NCI-H1930 (cell line): ENCODE measurements around the gene TINCR.
A peak's percentile ranks its signal among the peaks of the same experiment; 100 is the strongest.
"Not testable (repeated sequence)": the region's sequence is repeated elsewhere in the genome, so short reads cannot be mapped to it uniquely, and the experiment has no call there.

Experiments
- DNase-seq, 2 experiments: peaks; one replicate each; lab custom pipeline; 2025; lab: John Stamatoyannopoulos, UW

Gene TINCR

GRCh38 chr19:5558101-5558621, 9.6 kb downstream of the TINCR start:
- no peak for DNase-seq

DNA sequence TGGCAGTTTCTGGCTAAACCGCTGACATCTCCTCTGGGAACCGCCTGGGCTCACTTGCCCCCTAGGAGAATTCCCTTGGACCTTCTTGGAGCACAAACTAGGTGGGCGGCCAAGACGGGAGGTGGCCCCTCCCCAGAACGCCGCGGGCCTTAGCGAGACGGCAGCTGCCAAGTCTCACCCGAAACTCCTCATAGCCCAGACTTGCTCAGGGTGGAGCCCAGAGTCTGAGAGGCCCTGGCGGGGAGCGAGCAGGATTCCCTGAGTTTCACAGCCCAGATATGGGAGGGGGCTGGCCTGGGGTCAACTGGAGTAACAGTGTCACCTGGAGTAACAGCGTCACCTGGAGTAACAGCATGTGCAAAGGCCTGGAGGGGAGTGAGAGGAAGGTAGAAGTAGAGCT, 10.1 kb downstream of the TINCR start:
- DNase-seq = no peak

- no peak for DNase-seq
Observed at GRCh38 chr19:5554828-5555227, 12.9 kb downstream of the TINCR start.

GRCh38 chr19:5553892-5554291, 13.9 kb downstream of the TINCR start:
- no peak for DNase-seq

DNA sequence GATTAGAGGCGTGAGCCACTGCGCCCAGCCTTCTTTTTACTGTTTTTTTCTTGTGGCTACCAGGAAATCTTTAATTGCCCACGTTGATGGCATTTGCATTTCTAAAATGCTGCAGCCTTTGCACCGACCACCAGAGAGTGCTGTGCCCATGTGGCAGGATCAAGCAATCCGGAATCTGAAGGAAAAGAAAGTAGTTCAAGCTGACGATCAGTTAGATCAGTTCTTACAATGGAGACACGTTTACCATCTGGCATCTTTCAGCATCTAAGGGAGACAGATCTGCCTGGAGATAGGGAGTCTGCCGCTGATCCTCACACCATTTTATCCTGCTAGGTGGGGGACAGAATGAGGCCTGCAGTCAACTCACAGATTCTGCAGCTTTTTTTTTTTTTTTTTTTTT, 19.9 kb downstream of the TINCR start:
- DNase-seq = no peak

GRCh38 chr19:5545984-5546383, 21.8 kb downstream of the TINCR start:
- DNase-seq = no peak

- DNase-seq = no peak
Observed at GRCh38 chr19:5545051-5545450, 22.7 kb downstream of the TINCR start.

GRCh38 chr19:5542665-5543064, 25.1 kb downstream of the TINCR start:
- DNase-seq = no peak

DNA sequence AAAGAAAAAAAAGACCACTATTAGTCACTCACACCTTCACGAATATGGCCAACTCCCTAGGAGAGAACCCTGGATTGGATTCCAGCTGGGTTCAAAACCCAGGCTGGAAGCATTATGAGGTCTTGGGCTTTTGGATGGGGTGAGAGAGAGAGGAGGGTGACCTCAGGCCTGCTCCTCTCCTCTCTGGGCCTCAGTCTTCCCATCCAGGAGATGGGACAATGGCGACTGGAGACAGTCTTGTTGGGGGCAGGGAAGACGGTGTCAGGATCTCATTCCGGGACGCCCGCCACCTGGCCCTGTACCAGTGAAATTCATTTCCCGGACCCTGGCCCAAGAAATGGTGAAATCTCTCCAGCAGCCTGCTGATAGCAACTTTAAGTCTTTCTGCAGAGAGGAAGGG, 26.3 kb downstream of the TINCR start:
- no peak for DNase-seq

- no peak for DNase-seq
Observed at GRCh38 chr19:5540208-5540607, 27.5 kb downstream of the TINCR start.

DNA sequence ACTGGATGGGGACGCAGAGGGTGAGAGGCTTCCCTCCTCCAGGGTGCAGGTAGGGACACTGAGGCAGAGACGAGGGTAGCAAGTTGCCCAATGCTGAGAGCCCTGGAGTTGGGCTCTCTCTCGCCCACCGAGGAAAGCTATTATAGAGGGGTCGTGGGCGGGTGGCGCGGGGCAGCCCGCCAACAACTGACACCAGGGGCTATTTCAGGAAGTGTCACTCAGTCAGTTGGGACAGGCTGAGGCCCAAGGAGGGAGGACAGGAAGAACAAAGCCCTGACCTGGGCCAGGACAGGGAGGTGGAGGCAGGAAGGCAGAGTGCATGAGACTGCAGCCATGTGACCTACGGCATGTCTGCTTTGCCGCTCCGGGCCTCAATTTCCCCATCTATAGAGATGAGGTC, 29.9 kb downstream of the TINCR start:
- DNase-seq = no peak

GRCh38 chr19:5536982-5537579, 30.7 kb downstream of the TINCR start:
- not testable (repeated sequence) for DNase-seq

- peak in 1 of 2 experiments; percentile 25 for DNase-seq
Observed at GRCh38 chr19:5536337-5536894, 31.3 kb downstream of the TINCR start.

GRCh38 chr19:5534787-5535586, 32.8 kb downstream of the TINCR start:
- no peak for DNase-seq

DNA sequence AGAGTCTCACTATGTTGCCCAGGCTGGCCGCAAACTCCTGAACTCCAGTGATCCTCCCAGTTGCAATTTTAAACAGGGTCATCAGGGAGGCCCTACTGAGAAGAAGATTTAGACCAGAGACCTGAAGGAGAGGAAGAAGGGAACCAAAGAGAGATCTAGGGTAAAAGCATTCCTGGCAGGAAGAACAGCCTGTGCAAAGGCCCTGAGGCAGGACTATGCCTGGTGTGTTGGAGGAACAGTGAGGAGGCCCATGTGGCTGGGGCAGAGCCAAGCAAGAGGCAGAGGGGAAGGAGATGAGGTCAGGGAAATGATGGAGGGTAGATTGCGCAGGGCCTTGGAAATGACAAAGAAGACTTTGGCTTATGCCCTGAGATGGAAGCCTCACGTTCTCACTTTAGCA, 34.5 kb downstream of the TINCR start:
- no peak for DNase-seq

GRCh38 chr19:5530701-5531100, 37.1 kb downstream of the TINCR start:
- no peak for DNase-seq

GRCh38 chr19:5526691-5527090, 41.1 kb downstream of the TINCR start:
- no peak for DNase-seq

DNA sequence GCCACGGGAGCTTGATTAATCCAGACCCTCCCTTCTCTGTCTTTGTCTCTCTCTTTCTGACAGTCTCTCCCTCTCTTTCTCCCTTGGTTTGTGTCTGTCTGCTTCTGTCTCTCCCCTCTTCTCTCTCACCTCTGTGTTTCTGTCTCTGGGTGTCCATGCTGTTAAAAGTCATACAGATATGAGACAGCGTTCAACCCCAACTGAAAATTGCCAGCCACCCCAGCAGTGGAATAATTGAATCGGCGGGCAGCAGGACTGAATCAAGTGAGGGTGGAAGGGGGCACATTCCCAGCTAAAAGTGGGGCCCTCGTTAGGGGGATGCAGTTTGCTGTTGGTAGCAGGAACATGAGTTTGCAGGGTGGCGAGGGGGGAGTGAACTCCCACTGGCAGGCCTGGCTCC, 43.7 kb downstream of the TINCR start:
- no peak for DNase-seq

DNA sequence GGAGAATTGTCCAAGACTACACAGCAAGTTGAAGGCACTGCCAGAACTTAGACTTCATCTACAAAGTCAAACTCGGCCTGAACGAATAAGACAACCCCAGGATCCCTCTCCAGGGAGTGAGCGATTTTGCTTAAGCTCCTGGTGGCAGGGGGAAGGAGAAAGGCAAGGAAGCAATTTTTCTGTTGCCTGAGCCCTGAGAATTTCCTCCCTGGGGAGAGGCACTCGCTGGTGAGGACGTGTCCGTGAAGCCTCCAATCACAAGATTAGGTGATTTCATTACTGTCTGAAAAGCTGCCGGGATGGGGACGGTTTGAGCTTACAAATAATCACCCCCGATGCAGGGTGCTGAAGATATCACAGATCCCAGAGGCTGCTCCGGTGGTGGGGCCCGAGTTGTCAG, 45.6 kb downstream of the TINCR start:
- DNase-seq = no peak

GRCh38 chr19:5520501-5520900, 47.3 kb downstream of the TINCR start:
- no peak for DNase-seq

GRCh38 chr19:5519076-5519475, 48.7 kb downstream of the TINCR start:
- no peak for DNase-seq

DNA sequence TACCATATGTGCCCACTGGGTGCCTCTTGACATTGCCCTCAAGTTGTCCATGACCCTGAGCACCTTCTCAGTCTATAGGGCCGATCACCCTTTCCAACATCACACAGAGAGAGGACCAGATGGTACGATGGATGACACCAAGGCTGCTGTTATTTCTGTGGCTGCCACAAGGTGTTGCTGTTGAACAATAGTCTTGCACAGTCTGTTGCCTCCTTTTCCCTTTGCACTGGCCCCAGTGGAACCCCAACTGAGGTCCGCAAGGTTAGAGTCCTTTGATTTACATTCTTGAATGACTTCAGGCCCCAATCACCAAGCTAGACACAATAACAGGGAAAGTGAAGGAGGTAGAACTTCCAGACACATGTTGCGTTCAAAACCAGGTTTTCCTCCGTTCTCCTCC, 52.0 kb downstream of the TINCR start:
- DNase-seq = no peak

GRCh38 chr19:5514001-5514400, 53.8 kb downstream of the TINCR start:
- no peak for DNase-seq
